Measurements from ENCODE around the gene RUVBL2.
A peak's percentile ranks its signal among the peaks of the same experiment; 100 is the strongest.

RUVBL2 gene

DNA sequence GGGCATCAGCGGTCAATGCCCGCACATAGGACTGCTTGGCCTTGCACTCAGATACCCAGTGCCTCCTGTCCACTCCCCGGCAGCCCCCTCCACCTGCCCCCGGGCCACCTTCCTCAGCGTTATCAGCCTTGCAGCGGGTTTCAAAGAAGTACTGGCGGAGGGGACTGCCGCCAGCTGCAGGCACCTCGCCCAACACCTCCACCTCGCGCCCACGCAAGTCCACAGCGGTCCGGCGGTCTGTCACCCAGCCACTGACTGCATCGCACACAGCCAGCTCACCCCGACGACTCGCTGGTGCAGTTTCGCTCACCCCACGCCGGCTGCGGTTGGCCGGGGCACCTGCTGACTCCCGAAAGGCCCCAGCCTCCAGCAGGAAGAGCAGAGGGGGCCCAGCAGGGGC lies 67.8 kb downstream of the RUVBL2 start:
- Histone ChIP-seq H3K9me3 (no peaks in the 10 kb centered on the region), H3K4me1 (peaks cover 13% of the 10 kb centered on the region; the same call in 1 of the 2 replicates), H3K27me3 (peaks cover 10% of the 10 kb centered on the region), H3K36me3 (no peaks in the 10 kb centered on the region), H3K4me3 (ENCODE audit: low read depth, low read length) (no peak overlapping the region)
- DNase-seq, result no peak
- TF ChIP-seq CTCF (IDR thresholded peaks at IDR 0.05; ENCODE audit: low read depth, low read length), result no peak

GRCh38 chr19:49064029-49064629 lies 70.4 kb downstream of the RUVBL2 start:
- H3K36me3 ChIP-seq, result no peaks in the 10 kb centered on the region
- H3K4me3 ChIP-seq (ENCODE audit: low read depth, low read length), result no peak overlapping the region; the same call in 1 of the 2 replicates
- H3K9me3 ChIP-seq, result no peaks in the 10 kb centered on the region
- DNase-seq, result no peak
- H3K4me1 ChIP-seq, result 0 out of 2 replicates have a peak, but pooled peaks cover 3% of the 10 kb centered on the region
- TF ChIP-seq CTCF (IDR thresholded peaks at IDR 0.05; ENCODE audit: low read depth, low read length), result no peak
- no peaks in the 10 kb centered on the region for H3K27me3 ChIP-seq

GRCh38 chr19:49064768-49065611 lies 71.3 kb downstream of the RUVBL2 start, which contains the start of gene NTF4:
TSS of gene NTF4 (minus strand) at chr19:49064818. CDS start at chr19:49061997, 2,821 bp downstream.
- TF ChIP-seq CTCF (IDR thresholded peaks at IDR 0.05; ENCODE audit: low read depth, low read length), result no peak
- Histone ChIP-seq H3K9me3 (no peaks in the 10 kb centered on the region), H3K4me3 (ENCODE audit: low read depth, low read length) (peak within 1 kb of the TSS; percentile 16), H3K4me1 (0 out of 2 replicates have a peak, but pooled peaks cover 3% of the 10 kb centered on the region), H3K27me3 (no peaks in the 10 kb centered on the region), H3K36me3 (no peaks in the 10 kb centered on the region)
- peak; percentile 69 for DNase-seq
